T-helper 2 cell (primary cell): Measurements from ENCODE around the gene PITX2.

Source experiments
- DNase-seq, 5 experiments: peaks; one replicate each; pipeline versions ENCODE4 v3.0.0 to v3.0.0-alpha.2; 2012 to 2022

The PITX2 gene

GRCh38 chr4:110623718-110624397 lies 981 bp upstream of the PITX2 start:
- DNase-seq, result no peak

DNA sequence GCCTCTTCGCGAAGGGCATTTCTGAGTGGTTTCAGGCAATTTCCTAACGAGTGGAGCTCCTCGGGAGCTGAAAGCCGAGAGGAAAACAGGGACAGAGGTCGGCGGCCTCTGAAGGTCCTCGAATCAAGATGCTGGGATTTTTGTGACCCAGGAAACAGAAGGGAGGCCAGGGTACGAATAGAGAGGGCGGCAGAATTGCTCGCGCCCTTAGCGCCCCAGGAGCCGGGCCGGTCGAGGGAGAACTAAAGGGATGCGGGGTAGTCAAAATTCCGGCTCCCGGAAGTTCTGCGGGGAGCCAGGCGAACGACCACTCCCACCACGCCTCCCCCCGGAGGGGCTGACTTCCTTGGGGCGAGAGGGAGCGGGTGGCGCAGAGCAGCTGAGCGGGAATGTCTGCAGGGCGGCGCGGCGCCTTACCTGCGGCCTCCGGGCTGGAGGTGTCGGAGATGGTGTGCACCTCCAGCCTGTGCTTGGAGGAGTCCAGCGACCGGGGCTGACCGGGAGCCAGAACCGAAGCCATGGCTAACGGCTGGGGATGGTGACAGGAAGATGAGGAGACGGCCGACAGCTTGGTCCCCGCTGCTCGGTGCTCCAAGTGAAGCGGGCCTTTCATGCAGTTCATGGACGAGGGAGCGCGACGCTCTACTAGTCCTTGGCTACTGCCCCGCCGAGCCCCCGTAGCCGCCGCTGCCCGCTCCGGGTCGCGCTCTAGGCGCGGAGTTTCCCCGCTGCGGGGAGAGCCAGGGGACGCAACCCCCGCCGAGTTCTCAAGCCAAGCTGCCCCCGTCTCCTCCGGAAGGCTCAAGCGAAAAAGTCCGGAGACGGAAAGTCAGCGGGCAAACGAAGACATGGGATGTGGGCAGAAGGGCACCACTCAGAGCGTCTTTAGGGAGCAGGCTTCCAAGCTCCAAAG lies 782 bp downstream of the PITX2 start:
- DNase-seq, result no peak

GRCh38 chr4:110621328-110621812 lies 1.5 kb downstream of the PITX2 start:
- no peak for DNase-seq

DNA sequence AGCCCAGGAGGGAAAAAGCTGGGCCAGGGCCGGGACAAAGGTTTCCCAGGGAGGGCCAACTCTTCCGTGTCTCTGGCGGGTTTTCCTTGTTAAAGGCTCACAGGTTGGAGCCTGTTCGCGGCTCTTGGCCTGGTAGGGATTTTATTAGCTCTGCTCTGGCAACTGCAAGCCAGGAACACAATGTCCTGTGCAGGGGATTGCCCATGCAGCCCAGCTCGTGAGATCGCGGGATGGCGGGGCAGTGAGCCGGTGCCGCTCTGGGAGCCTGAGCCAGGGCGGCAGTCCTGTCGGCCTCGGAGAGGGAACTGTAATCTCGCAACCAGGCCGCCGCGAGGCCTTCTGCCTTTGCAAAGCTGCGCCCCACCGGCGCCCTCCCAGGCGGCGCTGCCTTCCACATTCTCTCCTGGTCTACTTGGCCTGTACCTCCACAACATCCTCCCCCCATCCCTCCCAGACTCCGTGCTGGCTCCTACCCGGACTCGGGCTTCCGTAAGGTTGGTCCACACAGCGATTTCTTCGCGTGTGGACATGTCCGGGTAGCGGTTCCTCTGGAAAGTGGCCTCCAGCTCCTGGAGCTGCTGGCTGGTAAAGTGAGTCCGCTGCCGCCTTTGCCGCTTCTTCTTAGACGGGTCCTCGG lies 2.1 kb downstream of the PITX2 start:
- peak in 1 of 5 experiments; percentile 40 for DNase-seq

GRCh38 chr4:110620322-110620690 lies 2.6 kb downstream of the PITX2 start:
- DNase-seq, result no peak

GRCh38 chr4:110619463-110620247 lies 3.2 kb downstream of the PITX2 start:
- DNase-seq, result no peak

- DNase-seq, result no peak
These were observed 4.1 kb downstream of the PITX2 start for GRCh38 chr4:110618581-110619462.

DNA sequence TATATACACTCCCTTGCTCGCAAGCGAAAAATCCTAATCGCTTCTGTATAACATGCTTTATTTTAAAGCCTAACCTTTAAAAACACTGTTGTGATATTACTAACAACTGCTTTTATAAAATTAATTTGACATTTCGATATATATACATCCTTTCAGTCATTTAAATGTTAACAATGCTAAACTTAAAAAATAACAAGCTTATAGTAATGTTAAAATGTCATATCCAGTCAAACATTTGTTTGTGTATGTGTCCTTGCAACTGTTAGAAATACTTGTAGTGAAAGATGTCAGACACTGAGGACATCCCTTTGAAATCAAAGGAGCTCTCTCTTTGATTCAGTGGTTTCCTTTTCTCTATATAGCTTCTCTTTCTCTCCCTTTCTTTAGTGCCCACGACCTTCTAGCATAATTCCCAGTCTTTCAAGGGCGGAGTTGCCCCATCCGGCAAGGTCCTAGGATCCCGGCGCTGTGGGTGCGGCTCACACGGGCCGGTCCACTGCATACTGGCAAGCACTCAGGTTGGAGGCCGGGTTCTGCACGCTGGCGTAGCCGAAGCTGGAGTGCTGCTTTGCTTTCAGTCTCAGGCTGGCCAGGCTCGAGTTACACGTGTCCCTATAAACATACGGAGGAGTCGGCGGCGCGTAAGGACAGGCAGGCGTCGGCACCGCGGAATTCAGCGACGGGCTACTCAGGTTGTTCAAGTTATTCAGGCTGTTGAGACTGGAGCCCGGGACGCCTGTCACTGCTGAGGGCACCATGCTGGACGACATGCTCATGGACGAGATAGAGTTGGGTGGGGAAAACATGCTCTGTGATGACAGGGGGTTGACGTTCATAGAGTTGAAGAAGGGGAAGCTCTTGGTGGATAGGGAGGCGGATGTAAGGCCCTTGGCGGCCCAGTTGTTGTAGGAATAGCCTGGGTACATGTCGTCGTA lies 5.0 kb downstream of the PITX2 start:
- no peak for DNase-seq

GRCh38 chr4:110617075-110617640 lies 5.7 kb downstream of the PITX2 start:
- DNase-seq, result no peak

GRCh38 chr4:110616238-110617074 lies 6.4 kb downstream of the PITX2 start:
- DNase-seq, result no peak

DNA sequence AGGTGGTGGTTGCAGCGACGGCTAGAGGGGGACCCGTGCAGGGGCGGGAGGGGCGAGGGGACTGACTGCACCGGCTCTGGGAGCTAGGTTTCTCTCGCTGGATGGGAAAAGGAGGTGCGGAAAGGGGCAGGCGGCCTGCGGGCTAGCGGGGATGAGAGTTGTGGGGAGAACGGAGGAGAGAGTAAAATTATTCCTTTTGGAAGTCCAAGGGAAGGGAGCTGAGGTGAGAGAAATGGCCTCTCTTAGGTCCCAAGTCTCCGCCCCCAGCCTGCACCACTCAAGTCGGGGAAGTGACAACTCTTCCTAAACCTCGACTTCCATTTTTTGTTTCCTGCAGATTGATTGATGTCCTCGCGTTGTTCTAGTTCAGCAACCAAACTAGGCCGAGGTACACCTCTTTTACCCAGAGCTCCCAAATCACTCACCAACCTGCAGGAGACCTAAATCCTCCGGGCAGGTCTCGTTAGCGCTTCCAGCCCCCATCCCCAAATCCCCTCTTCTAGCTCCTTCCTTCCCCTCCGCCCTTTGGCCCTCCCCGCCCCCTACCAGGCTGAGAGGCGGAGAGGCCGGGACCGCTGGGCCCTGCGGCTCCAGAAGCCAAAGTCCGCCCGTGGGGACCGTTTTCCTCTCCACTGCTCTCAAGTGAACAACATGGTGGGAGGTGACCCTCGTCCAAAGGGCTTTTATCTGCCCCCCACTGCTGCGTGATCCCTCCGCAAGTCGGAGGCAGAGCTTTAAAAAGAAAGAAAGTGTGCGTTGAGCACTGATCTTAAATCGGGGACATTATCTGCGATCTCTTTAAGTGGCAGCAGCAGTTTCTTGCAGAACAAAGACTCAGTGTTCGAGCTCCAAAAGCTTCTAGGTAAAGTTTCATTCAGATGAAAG lies 7.3 kb downstream of the PITX2 start:
- no peak for DNase-seq

DNA sequence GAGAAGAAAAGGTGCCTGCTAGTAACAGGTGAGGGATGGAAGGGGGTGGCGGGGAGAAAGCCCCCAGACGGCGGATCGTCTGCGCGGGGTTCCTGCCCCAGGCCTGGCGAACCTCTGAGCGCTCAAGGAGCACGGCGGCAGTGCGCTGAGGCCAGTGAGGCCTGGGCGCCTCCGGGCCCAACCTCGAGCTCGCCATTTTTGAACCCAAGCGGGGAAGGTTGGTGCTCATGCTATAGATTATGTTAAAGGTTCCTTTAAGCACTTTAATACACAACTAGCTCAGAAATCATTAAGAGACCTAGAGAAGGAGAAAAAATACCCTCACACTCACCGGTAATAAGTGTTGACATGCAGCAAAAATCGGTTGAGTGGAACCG lies 7.9 kb downstream of the PITX2 start:
- DNase-seq, result no peak

GRCh38 chr4:110614173-110614963 lies 8.5 kb downstream of the PITX2 start:
- no peak for DNase-seq

GRCh38 chr4:110613745-110614144 lies 9.1 kb downstream of the PITX2 start:
- DNase-seq, result no peak

DNA sequence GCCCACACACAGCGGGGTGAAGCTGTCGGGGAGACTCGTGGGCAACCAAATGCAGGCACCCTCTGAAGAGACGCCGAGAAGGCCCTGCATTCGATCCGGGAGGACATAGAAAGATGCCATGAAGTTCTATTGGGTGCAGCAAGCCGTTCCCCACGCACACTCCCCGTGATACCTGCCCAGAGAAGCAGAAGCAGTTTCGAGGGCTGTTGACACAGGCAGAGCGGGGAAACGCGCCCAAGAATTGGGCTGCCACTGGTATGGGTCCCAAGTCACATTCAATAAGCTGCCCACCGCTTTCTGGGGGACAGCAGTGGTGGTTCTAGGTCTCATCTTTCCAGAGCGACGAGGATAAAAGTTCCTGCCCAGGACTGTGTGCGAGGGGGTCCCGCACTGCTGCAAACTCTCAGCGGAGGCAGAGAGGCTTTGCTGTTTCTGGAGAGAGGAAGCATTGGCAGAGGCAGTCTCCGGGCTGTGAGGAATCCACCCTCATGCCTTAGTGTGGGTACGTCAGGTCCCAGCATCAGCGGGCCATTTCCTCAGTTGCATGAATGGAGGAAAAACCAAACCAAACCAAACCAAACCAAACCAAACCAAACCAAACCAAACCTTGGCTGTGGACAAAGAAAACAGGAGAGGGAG lies 10.1 kb downstream of the PITX2 start:
- no peak for DNase-seq

DNA sequence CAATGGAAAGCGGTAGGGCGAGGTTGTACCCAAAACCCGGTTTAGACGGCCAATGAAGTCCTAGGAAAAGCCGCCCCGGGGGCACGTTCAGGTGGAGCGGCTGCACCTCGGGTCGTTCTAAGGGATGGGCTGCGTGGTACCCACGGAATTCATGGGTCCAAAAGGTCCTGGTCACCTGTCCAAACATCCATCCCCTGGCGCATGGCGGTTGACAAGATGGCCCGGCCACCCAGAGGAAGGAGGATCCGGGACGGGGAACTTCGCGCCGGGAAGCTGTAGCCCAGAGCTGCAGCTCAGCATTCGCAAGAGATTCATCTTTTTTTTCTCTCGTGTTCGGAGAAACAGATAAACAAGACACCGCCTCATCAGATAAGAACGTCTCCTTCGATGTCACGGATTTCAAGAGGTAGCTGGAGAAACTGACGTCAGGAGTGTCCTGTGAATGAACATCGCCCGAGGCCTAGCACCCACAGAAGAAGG lies 10.9 kb downstream of the PITX2 start:
- DNase-seq, result no peak
